ENCODE data around the gene RASSF1. TPM values are rescaled to one million over a fixed set of nuclear protein-coding genes. Genes with fewer than 3 reads are reported as not detected.

The RASSF1 gene
- total RNA-seq, 1 donor from 2014 or later: 11.4 TPM

DNA sequence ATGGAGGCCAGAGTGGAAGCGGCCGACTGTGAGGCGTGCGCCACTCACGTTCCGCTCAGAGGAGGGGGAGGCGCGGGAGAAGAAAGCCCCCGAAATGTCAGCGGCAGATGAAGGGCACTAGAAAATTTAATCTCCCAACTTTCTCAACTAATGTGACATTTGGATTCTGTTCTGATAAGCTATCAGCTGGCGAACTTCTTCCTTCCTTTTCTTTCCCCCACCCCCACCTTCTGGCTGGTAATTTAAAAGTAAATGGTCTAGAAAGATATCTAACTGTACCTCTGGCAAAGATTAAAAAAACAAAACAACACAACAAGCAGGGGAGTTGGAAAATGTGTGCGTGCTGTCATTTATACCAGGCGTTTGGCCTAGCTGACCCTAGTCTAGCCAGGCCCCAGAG lies 45.1 kb upstream of the RASSF1 start:
- Histone ChIP-seq H3K9me3 (replicated peaks) (no peaks in the 10 kb centered on the region), H3K27me3 (ENCODE audit: low read depth) (no peaks in the 10 kb centered on the region), H3K4me1 (peaks cover 9% of the 10 kb centered on the region), H3K36me3 (no peaks in the 10 kb centered on the region), H3K4me3 (no peak overlapping the region), H3K27ac (replicated peaks) (no peak overlapping the region)
- no peak for DNase-seq
- TF ChIP-seq, protein P1, sequence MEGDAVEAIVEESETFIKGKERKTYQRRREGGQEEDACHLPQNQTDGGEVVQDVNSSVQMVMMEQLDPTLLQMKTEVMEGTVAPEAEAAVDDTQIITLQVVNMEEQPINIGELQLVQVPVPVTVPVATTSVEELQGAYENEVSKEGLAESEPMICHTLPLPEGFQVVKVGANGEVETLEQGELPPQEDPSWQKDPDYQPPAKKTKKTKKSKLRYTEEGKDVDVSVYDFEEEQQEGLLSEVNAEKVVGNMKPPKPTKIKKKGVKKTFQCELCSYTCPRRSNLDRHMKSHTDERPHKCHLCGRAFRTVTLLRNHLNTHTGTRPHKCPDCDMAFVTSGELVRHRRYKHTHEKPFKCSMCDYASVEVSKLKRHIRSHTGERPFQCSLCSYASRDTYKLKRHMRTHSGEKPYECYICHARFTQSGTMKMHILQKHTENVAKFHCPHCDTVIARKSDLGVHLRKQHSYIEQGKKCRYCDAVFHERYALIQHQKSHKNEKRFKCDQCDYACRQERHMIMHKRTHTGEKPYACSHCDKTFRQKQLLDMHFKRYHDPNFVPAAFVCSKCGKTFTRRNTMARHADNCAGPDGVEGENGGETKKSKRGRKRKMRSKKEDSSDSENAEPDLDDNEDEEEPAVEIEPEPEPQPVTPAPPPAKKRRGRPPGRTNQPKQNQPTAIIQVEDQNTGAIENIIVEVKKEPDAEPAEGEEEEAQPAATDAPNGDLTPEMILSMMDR (IDR thresholded peaks at IDR 0.05; ENCODE audit: borderline replicate concordance): no peak
- intact Hi-C loops (cut with micrococcal nuclease): no loop called here

DNA sequence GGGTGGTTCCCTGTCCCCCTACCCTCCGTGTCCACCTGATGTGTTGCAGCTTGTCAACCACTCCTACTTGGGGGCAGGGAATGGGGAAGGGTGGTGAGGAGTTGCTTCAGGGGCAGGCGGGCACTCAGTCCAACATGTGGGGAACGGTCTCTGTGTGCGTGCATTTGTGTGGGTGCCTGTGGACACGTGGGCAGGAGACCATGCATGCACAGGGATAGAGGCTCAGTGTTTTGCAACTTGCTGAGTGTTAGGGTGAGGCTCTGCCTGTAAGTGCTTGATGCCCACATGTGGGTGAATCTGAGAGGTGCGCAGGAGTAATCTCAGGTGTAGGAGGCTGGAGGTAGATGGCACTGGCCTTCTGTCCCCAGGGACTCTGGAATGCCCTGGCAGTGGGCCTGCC lies 43.1 kb upstream of the RASSF1 start:
- intact Hi-C loops (cut with micrococcal nuclease): no loop called here
- TF ChIP-seq, protein P1 (IDR thresholded peaks at IDR 0.05; ENCODE audit: borderline replicate concordance): no peak

DNA sequence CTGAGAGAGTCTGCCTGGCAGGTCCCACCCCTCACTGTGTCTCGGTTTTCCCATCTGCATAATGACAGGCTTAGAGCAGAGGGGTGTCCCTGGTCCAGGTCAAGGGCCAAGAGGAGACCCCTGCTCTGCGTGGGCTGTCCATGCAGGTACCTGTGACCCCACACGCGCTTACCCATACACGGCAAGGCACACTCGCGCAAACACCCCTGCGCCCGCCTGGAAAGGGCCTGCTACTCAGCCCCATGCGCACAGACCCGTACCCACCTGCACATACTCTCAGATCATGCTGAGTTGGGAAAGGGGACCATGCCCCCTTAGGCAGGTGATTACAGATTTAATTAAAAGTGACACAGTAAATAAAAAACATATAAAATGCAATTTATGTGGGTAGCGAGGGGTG lies 42.1 kb upstream of the RASSF1 start:
- DNase-seq: no peak
- no peaks in the 10 kb centered on the region for H3K4me1 ChIP-seq
- no peak overlapping the region for H3K27ac ChIP-seq (replicated peaks)
- TF ChIP-seq, protein P1 (IDR thresholded peaks at IDR 0.05; ENCODE audit: borderline replicate concordance): no peak
- H3K27me3 ChIP-seq (ENCODE audit: low read depth): no peaks in the 10 kb centered on the region
- H3K36me3 ChIP-seq: no peaks in the 10 kb centered on the region
- no peak overlapping the region for H3K4me3 ChIP-seq
- H3K9me3 ChIP-seq (replicated peaks): no peaks in the 10 kb centered on the region
- intact Hi-C loops (cut with micrococcal nuclease): no loop called here

More for the DNA sequence above, 43.1 kb upstream of the RASSF1 start:
- H3K4me1 ChIP-seq: no peaks in the 10 kb centered on the region
- H3K9me3 ChIP-seq (replicated peaks): no peaks in the 10 kb centered on the region
- no peak overlapping the region for H3K4me3 ChIP-seq
- H3K27me3 ChIP-seq (ENCODE audit: low read depth): no peaks in the 10 kb centered on the region
- no peak overlapping the region for H3K27ac ChIP-seq (replicated peaks)
- H3K36me3 ChIP-seq: no peaks in the 10 kb centered on the region
- DNase-seq: no peak

DNA sequence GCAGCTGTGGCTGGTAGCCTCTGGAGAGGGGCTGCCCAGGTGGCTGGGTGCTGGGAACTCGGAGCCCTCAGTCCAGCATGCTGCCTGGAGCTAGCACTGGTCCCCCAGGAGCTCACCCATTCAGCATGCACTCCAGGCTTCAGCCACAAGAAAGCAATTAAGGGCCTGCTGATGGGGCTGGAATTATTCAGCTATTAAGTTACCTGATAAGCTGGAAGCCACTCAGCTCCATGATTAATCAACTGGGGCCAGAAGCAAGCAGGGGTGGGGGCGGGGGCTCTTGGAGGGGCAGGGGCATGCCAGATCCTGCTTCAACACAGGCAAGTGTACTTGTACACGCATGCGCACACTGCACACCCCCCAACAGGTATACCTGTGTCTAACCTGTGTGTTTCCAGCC lies 40.7 kb upstream of the RASSF1 start:
- no peaks in the 10 kb centered on the region for H3K36me3 ChIP-seq
- intact Hi-C loops (cut with micrococcal nuclease): no loop called here
- DNase-seq: no peak
- no peak overlapping the region for H3K4me3 ChIP-seq
- TF ChIP-seq, protein P1 (IDR thresholded peaks at IDR 0.05; ENCODE audit: borderline replicate concordance): no peak
- H3K9me3 ChIP-seq (replicated peaks): no peaks in the 10 kb centered on the region
- H3K27ac ChIP-seq (replicated peaks): no peak overlapping the region
- no peaks in the 10 kb centered on the region for H3K4me1 ChIP-seq
- H3K27me3 ChIP-seq (ENCODE audit: low read depth): no peaks in the 10 kb centered on the region

DNA sequence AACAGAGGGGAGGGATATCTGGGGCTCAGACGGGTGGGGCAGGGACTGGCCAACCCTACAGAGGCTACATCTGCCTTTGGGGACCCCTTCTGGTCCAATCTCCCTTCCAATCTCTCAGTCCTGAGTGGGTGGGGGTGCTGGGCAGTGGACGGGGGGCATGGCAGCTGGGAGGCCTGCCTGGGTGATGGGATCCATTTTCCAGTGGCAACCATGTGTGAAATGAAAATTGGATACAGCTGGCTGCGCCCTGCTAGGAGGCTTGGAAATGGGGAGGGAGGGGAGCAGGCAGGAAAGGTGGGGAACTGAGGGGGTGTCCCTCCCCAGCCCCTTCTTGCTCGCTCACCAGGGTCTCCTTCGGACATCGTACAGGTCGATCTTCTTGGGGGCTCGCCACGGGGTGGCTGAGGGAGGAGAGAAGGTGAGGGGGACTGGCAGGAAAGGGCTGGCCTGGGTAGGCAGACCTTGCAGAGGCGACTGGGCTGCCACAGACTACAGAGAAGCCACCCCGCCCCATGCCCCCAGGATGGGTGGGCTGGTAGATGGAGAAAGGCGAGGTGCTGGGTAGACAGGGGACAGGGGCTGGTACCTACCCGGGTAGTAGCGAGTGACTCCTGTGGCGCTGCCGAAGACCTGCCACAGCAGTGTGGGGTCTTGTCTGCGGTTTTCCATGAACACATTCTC lies 39.9 kb upstream of the RASSF1 start:
- Histone ChIP-seq H3K36me3 (no peaks in the 10 kb centered on the region), H3K27ac (replicated peaks) (no peak overlapping the region), H3K4me1 (no peaks in the 10 kb centered on the region), H3K4me3 (no peak overlapping the region), H3K27me3 (ENCODE audit: low read depth) (no peaks in the 10 kb centered on the region), H3K9me3 (replicated peaks) (no peaks in the 10 kb centered on the region)
- TF ChIP-seq, protein P1 (IDR thresholded peaks at IDR 0.05; ENCODE audit: borderline replicate concordance): no peak
- intact Hi-C loops (cut with micrococcal nuclease): no loop called here
- DNase-seq: no peak
